ENCODE results near the gene GASK1A.

The GASK1A gene

GRCh38 chr3:43104039-43104438 lies 124.9 kb downstream of the GASK1A start:
- H3K27ac ChIP-seq = no peak overlapping the region
- no peak for TF ChIP-seq CTCF (conservative IDR thresholded peaks at IDR 0.05)

GRCh38 chr3:43104660-43105595 lies 125.8 kb downstream of the GASK1A start:
- H3K27ac ChIP-seq = peak overlapping the region; percentile 69; the same call in 1 of the 2 replicates
- no peak for TF ChIP-seq CTCF (conservative IDR thresholded peaks at IDR 0.05)

GRCh38 chr3:43105596-43106292 lies 126.6 kb downstream of the GASK1A start, which contains the start of gene POMGNT2:
Gene POMGNT2, minus strand, starts transcription at chr3:43106079. Its CDS starts 24,648 bp downstream, at chr3:43081431.
- peak within 1 kb of the TSS; percentile 69; the same call in 1 of the 2 replicates for H3K27ac ChIP-seq
- no peak; the same call in 1 of the 2 replicates for TF ChIP-seq CTCF (conservative IDR thresholded peaks at IDR 0.05)

GRCh38 chr3:43106293-43106628 lies 127.2 kb downstream of the GASK1A start:
- no peak for TF ChIP-seq CTCF (conservative IDR thresholded peaks at IDR 0.05)
- H3K27ac ChIP-seq = no peak overlapping the region; the same call in 1 of the 2 replicates
